NK-92 treated with Interleukin-12 subunit alpha and Interleukin-12 subunit beta, amount 100 ng/mL, for 24 hours (cell line): ENCODE data around the gene SERPINI1.
A peak's percentile ranks its signal among the peaks of the same experiment; 100 is the strongest.

Experiments used
- DNase-seq: peaks from one replicate; lab custom pipeline; 2025; lab: John Stamatoyannopoulos, UW

SERPINI1 gene

GRCh38 chr3:167735233-167736138, at the start of gene SERPINI1:
Gene SERPINI1, plus strand, starts transcription at chr3:167735721. Its CDS starts 53,408 bp downstream, at chr3:167789129.
- DNase-seq, result peak; percentile 84

GRCh38 chr3:167691366-167691765, 44.2 kb upstream of the SERPINI1 start:
- DNase-seq, result no peak

- no peak for DNase-seq
Observed at GRCh38 chr3:167694121-167694520, 41.4 kb upstream of the SERPINI1 start.

GRCh38 chr3:167700046-167700445, 35.5 kb upstream of the SERPINI1 start:
- DNase-seq, result no peak

- no peak for DNase-seq
Observed at GRCh38 chr3:167700926-167701325, 34.6 kb upstream of the SERPINI1 start.

GRCh38 chr3:167705840-167706239, 29.7 kb upstream of the SERPINI1 start:
- DNase-seq, result no peak

- DNase-seq, result no peak
Observed at GRCh38 chr3:167709690-167710089, 25.8 kb upstream of the SERPINI1 start.

- DNase-seq, result no peak
Observed at GRCh38 chr3:167710552-167710951, 25.0 kb upstream of the SERPINI1 start.

- no peak for DNase-seq
Observed at GRCh38 chr3:167711439-167711838, 24.1 kb upstream of the SERPINI1 start.

- no peak for DNase-seq
Observed at GRCh38 chr3:167712445-167712844, 23.1 kb upstream of the SERPINI1 start.

GRCh38 chr3:167714871-167715270, 20.6 kb upstream of the SERPINI1 start:
- no peak for DNase-seq

GRCh38 chr3:167716920-167717319, 18.6 kb upstream of the SERPINI1 start:
- DNase-seq, result no peak

- DNase-seq, result no peak
Observed at GRCh38 chr3:167718582-167718981, 16.9 kb upstream of the SERPINI1 start.

- no peak for DNase-seq
Observed at GRCh38 chr3:167723025-167723512, 12.5 kb upstream of the SERPINI1 start.

- no peak for DNase-seq
Observed at GRCh38 chr3:167723872-167724271, 11.6 kb upstream of the SERPINI1 start.

GRCh38 chr3:167728176-167728575, 7.3 kb upstream of the SERPINI1 start:
- no peak for DNase-seq

- DNase-seq, result no peak
Observed at GRCh38 chr3:167728632-167729323, 6.7 kb upstream of the SERPINI1 start.

- no peak for DNase-seq
Observed at GRCh38 chr3:167729591-167729990, 5.9 kb upstream of the SERPINI1 start.

GRCh38 chr3:167731393-167731792, 4.1 kb upstream of the SERPINI1 start:
- DNase-seq, result no peak

GRCh38 chr3:167732313-167733065, 3.0 kb upstream of the SERPINI1 start:
- DNase-seq, result no peak

- no peak for DNase-seq
Observed at GRCh38 chr3:167733961-167734497, 1.5 kb upstream of the SERPINI1 start.
